Neural cell (in vitro differentiated cells): ENCODE results near the gene SGCD.

Source experiments
- CTCF ChIP-seq: fragments of 450-650 bp; IDR thresholded peaks from 2 replicates; pipeline ENCODE4 v1.5.1; 2014; ENCODE audit warnings: antibody characterized with exemption, mild to moderate bottlenecking, moderate library complexity; ENCODE audit not compliant: poor library complexity, severe bottlenecking
- MXI1 ChIP-seq: fragments of 450-650 bp; conservative IDR thresholded peaks from 2 replicates; pipeline ENCODE4 v1.6.1; 2014; ENCODE audit warnings: antibody characterized with exemption, mild to moderate bottlenecking; ENCODE audit not compliant: poor library complexity, severe bottlenecking
- POLR2AphosphoS5 ChIP-seq: IDR thresholded peaks from 2 replicates; pipeline ENCODE4 v1.6.1; 2012

- TF ChIP-seq CTCF (no peak), MXI1 (no peak), POLR2AphosphoS5 (no peak)
Measured at GRCh38 chr5:156473269-156473908, 146.4 kb downstream of the SGCD start.
